Mucosa of stomach (tissue), 1 donor: Measurements from ENCODE around the gene CWC22.

ENCODE experiments used
- H3K27me3 ChIP-seq: one replicate; pipeline ENCODE4 v1.7.0; 2013; ENCODE audit warnings: mild to moderate bottlenecking, low read length; ENCODE audit not compliant: control insufficient read depth, insufficient read depth
- H3K36me3 ChIP-seq: one replicate; pipeline ENCODE4 v1.7.0; 2013; ENCODE audit warnings: low read length; ENCODE audit not compliant: control insufficient read depth, insufficient read depth
- H3K4me1 ChIP-seq: one replicate; pipeline ENCODE4 v1.7.0; 2013; ENCODE audit warnings: mild to moderate bottlenecking, low read length; ENCODE audit not compliant: control insufficient read depth, insufficient read depth
- H3K4me3 ChIP-seq: one replicate; pipeline ENCODE4 v1.7.0; 2013; ENCODE audit warnings: low read length
- H3K9ac ChIP-seq: one replicate; pipeline ENCODE4 v1.7.0; 2013; ENCODE audit warnings: mild to moderate bottlenecking, low read length, moderate library complexity
- H3K9me3 ChIP-seq: one replicate; pipeline ENCODE4 v1.7.0; 2013; ENCODE audit warnings: mild to moderate bottlenecking, low read length, moderate library complexity; ENCODE audit not compliant: control insufficient read depth
- donor health status: Pancreatic carcinoma.

The CWC22 gene

DNA sequence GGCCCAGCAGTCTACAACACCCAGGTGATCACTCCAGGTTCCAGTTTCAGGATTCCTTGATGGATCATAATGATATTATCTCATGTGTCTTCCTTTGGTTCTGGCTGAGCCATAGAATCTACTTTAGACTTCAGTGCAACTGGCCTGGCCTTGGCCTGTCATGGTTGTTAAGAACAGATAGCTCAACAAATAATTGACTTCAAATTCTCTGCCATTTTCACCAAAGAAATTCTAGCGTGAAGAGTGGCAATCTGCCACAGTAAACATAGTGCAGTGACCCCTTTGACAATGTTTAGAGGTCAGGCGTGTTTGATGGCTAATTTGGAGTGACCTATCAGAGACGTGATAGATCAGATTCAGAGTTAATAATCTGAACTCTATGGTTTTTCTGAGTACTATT lies 95.5 kb downstream of the CWC22 start:
- no peaks in the 10 kb centered on the region for H3K36me3 ChIP-seq
- H3K4me3 ChIP-seq: no peak overlapping the region
- no peak overlapping the region for H3K9ac ChIP-seq
- no peaks in the 10 kb centered on the region for H3K4me1 ChIP-seq
- no peaks in the 10 kb centered on the region for H3K9me3 ChIP-seq
- no peaks in the 10 kb centered on the region for H3K27me3 ChIP-seq

GRCh38 chr2:179910735-179911113 lies 96.4 kb downstream of the CWC22 start:
- no peaks in the 10 kb centered on the region for H3K4me1 ChIP-seq
- no peaks in the 10 kb centered on the region for H3K9me3 ChIP-seq
- no peak overlapping the region for H3K9ac ChIP-seq
- H3K36me3 ChIP-seq: no peaks in the 10 kb centered on the region
- no peaks in the 10 kb centered on the region for H3K27me3 ChIP-seq
- no peak overlapping the region for H3K4me3 ChIP-seq

DNA sequence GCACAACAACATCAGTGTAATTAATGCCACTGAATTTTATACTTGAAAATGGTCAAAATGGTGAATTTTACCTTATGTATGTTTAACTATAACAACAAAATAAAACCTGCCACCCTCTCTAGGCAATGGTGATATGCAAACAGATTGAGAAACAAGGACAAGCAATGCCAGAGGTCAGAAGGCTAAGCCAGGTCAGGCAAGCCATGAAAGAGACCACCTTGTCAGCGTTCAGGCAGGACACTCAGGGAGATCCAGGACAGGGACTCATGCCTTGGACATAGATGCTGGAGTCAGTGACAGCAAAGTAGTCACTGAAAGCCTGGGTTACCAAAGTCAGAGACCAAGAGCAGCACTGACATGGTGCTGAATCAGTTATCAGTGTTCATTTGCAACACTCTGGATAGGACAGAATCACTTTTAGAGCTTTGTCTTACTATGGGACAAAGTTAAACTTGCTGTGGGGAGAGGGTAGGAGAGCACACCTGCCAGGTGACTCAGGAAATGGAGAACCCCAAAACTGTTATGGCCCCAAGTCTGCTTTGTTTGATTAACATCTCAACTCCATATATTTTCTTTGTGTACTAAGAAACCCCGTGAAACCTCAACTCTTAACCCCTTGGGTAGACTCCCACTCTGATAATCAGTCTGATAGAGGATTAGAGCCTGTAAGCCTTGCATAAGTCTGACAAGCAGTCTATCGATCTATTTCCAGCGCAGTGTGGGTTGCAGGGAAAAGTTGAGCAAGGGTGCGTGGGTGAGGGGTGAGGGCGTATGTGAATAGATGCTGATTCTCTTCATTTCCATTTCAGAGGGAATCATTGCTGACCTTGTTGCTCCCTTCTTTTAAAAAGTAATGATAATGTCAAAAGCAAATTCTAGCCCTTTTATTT lies 97.0 kb downstream of the CWC22 start:
- H3K36me3 ChIP-seq: no peaks in the 10 kb centered on the region
- H3K27me3 ChIP-seq: no peaks in the 10 kb centered on the region
- no peak overlapping the region for H3K4me3 ChIP-seq
- no peak overlapping the region for H3K9ac ChIP-seq
- H3K4me1 ChIP-seq: no peaks in the 10 kb centered on the region
- no peaks in the 10 kb centered on the region for H3K9me3 ChIP-seq

DNA sequence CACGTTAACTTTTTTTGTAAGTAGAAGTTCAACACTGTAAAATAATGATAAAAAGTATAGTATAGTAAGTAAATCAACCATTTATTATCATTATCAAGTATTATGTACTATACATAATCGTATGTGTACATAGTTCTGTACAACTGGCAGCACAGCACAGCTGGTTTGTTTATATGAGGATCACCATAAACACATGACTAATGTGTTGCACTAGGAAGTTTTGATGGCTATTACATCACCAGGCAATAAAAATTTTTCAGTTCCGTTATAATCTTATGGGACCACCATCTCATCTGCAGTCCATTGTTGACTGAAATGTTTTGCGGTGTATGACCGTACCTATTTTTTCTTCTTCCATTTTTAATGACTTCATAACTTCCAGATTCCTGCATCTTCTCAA lies 106.4 kb downstream of the CWC22 start:
- no peaks in the 10 kb centered on the region for H3K27me3 ChIP-seq
- H3K9ac ChIP-seq: no peak overlapping the region
- no peaks in the 10 kb centered on the region for H3K36me3 ChIP-seq
- H3K4me1 ChIP-seq: no peaks in the 10 kb centered on the region
- no peak overlapping the region for H3K4me3 ChIP-seq
- no peaks in the 10 kb centered on the region for H3K9me3 ChIP-seq

GRCh38 chr2:179899666-179900065 lies 107.4 kb downstream of the CWC22 start:
- Histone ChIP-seq H3K9me3 (no peaks in the 10 kb centered on the region), H3K4me1 (no peaks in the 10 kb centered on the region), H3K9ac (no peak overlapping the region), H3K36me3 (no peaks in the 10 kb centered on the region), H3K27me3 (no peaks in the 10 kb centered on the region), H3K4me3 (no peak overlapping the region)

DNA sequence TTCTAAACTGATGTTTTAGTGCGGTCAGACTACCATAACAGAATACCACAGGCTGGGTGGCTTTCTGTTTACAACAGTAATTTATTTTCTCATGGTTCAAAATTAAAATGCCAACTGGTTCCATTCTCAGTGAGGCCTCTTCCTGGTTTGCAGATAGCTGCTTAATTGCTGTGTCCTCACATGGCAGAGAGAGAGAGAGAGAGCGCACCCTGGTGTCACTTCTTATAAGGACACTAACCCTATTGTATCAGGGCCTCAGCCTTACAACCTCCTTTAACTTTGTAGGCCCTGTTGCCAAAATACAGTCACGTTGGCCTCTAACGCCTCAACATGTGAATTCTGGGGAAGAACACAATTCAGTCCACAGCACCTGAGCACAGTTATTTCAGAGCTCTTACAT lies 108.2 kb downstream of the CWC22 start:
- no peaks in the 10 kb centered on the region for H3K27me3 ChIP-seq
- no peaks in the 10 kb centered on the region for H3K4me1 ChIP-seq
- no peak overlapping the region for H3K4me3 ChIP-seq
- H3K36me3 ChIP-seq: no peaks in the 10 kb centered on the region
- H3K9me3 ChIP-seq: no peaks in the 10 kb centered on the region
- H3K9ac ChIP-seq: no peak overlapping the region
